ENCODE measurements around the gene PGR.
"Not testable (repeated sequence)": the region's sequence is repeated elsewhere in the genome, so short reads cannot be mapped to it uniquely, and the experiment has no call there.

Gene PGR

GRCh38 chr11:101063706-101064105 lies 65.9 kb downstream of the PGR start:
- no peak for DNase-seq

DNA sequence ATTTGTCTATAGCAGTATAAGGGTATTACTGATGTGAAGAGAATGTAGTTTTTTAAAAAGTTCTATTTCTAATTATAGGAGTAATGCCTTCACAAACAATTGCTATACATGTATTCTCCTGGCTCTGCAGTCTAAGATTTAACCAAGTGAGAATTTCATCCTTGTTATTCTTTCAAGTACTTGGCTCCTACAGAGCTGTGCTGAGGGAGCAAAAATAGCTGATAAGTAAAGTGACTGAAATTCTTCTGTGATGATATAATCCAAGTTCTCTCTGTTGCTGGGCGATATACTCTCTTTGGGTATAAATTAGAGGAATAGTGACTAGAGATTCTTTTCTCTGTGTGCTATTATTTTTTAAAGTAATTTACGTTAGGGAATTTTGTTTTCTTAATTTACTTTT lies 68.0 kb downstream of the PGR start:
- DNase-seq: no peak

GRCh38 chr11:101059331-101059730 lies 70.3 kb downstream of the PGR start:
- no peak for DNase-seq

GRCh38 chr11:101053492-101053891 lies 76.1 kb downstream of the PGR start:
- DNase-seq: no peak

DNA sequence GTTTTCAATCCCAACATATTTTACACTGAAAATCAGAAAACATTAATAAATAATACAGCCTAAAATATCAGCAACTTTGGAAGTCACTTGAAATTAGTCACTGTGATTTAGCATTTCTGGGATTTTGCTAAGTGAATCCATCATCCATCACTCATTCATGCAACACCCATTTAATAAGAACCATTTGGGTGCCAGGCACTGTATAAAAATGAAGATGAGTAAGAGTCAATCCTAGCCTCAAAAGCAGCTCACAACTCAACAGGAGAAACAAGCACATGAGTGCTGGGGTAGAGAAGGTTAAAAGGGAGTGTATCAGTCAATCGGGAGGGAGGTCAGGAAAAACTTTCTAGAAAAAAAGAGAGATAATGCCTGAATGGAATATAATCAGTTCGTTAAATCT lies 77.9 kb downstream of the PGR start:
- DNase-seq: no peak

GRCh38 chr11:101049813-101050212 lies 79.8 kb downstream of the PGR start:
- DNase-seq: no peak

DNA sequence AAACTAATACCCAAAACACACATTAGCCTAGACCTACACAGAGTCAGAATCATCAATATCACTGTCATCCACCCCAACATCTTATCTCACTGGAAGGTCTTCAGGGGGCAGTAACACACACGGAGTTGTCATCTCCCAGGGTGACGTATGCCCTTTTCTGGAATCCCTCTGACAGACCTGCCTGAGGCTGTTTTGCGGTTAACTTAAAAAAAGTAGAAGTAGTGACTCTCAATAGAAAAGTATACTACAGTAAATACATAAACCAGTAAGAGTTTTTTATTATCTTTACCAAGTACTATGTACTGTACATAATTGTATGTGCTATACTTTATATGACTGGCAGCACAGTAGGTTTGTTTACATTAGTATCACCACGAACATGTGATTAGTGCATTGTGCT lies 80.5 kb downstream of the PGR start:
- DNase-seq: peak; percentile 7

GRCh38 chr11:101048479-101048878 lies 81.1 kb downstream of the PGR start:
- DNase-seq: no peak

DNA sequence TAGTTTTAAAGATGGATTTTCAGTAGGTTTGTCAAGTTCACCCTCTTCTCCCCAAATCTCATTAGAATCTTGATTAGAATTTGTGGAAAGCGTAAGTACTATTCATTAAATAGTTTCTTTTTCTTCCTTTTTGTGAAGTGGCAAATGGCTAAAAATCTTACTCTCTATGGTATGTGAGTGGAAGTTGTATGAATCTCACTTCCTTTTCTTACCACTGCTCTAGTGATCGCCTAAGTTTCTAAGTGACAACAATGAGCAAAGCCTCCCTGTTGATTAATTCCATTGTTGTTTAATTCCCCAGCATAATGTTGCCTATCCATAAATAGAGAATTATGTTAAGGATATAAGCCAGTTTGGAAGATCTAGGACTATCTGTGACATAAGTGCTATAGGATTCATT lies 82.7 kb downstream of the PGR start:
- DNase-seq: no peak

- no peak for DNase-seq
Measured at GRCh38 chr11:101045415-101045814, 84.2 kb downstream of the PGR start.

DNA sequence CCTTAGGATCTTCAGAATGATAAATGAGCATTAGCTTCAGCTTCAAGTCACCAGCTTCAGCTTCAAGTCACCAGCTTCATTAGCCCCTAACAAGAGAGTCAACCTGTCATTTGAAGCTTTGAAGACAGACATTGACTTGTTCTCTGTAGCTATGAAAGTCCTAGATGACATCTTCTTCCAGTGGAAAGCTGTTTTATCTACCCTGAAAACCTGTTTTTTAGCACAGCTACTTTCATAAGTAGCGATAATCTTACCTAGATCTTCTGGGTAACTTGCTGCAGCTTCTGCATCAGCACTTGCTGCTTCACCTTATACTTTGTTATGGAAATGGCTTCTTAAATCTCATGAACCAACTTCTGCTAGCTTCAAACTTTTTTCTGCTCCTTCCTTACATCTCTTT lies 85.7 kb downstream of the PGR start:
- no peak for DNase-seq

DNA sequence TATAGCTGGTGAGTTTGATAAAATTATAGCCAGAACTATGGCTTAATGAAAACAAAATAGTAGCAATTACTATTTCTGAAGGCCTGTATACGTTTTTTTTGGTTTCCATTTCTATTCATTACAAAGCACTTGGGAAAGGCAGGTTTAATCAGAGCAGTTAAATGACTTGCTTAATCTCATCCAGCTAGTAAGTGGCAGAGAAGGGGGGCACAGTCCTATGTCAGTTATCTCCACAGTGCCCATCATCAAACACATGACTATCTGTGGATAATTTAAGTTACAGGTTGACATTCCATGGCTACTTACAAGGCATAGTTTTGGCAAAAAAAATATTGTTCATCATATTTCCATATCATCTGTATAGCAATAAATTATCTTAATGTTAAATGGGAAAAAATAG lies 93.7 kb downstream of the PGR start:
- DNase-seq: no peak

DNA sequence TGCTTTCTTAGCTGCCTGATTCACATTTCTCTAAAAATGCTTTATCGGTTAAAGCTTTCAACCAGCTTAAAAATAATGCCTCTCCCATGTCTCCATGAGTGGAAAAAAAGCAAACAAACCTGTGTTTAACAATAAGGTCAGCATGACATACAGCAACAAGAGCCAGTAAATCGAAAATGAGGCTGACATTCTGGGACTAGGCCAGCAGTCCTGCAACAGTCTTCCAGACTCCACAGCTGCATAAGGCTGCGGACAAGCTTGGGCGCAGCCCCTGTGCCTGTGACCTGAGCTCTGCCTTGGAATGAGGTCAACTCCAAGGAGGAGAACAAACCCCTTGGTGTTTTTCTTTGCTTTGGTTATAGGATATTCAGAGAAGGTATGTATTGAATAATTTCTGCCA lies 95.5 kb downstream of the PGR start:
- DNase-seq: no peak

DNA sequence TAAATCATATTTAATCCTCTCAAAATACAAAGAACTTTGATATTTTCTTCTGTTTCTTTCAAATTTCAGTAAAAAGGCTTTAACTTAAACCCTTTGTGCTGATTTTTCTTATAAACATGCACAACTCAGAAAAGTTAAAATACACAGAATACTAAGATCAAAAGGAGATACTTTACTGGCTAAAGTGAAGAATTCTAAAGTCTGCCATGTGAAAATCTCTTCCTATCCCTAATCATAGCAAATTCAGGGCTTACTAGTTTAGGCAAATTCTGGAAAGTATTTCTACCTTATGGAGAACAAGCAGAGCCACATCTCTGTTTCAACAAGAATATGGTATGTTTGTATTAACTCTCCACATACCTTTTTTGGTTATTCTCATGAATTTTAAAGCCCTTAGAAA lies 96.6 kb downstream of the PGR start:
- no peak for DNase-seq

DNA sequence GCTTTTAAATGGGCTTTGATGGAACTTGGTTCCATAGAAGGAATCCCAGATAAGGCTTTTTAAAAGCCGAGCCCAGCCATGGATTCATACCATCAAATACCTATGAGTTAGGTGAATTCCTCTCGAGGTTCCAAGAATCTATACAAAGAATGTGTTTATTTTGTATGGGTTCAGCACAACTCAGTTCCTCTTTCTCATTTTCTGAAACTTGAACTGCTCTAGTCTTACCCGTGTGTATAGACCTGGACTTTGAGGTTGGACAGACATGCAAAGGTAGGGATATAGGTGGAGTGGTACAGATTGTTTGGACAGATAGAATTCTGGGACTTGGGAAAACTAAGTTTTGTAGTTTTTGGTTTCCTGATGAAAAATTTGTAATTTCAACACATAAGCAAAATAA lies 97.9 kb downstream of the PGR start:
- no peak for DNase-seq

- no peak for DNase-seq
Measured at GRCh38 chr11:101030692-101031091, 98.9 kb downstream of the PGR start.

GRCh38 chr11:101030015-101030414 lies 99.6 kb downstream of the PGR start:
- DNase-seq: no peak

GRCh38 chr11:101028644-101029043 lies 101.0 kb downstream of the PGR start:
- DNase-seq: no peak

DNA sequence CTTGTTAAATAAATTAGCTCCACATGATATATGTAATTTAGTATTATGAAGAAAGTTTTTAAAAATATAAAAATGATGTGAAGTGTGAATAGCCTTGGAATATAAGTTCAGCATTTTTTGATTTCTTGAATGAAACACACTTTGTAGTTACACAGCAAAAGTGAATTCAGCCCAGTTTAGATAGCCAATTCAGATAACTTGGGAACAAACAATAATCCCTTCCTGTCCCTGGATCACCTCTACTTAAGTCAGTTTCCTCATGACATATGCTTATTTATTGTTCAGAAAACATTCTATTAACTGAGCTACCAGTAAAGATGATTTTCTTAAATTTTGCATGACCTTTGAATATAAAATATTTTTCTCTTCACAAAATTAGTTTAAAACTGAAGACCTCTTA lies 107.4 kb downstream of the PGR start:
- no peak for DNase-seq

GRCh38 chr11:101019870-101020269 lies 109.7 kb downstream of the PGR start:
- no peak for DNase-seq

GRCh38 chr11:101014600-101015285 lies 114.9 kb downstream of the PGR start:
- no peak for DNase-seq

DNA sequence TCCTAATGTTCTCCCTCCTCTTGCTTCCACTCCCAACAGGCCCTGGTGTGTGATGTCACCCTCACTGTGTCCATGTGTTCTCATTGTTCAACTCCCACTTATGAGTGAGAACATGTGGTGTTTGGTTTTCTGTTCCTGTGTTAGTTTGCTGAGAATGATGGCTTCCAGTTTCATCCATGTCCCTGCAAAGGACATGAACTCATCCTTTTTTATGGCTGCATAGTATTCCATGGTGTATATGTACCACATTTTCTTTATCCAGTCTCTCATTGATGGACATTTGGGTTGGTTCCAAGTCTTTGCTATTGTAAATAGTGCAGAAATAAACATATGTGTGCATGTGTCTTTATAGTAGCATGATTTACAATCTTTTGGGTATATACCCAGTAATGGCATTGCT lies 115.9 kb downstream of the PGR start:
- not testable (repeated sequence) for DNase-seq

DNA sequence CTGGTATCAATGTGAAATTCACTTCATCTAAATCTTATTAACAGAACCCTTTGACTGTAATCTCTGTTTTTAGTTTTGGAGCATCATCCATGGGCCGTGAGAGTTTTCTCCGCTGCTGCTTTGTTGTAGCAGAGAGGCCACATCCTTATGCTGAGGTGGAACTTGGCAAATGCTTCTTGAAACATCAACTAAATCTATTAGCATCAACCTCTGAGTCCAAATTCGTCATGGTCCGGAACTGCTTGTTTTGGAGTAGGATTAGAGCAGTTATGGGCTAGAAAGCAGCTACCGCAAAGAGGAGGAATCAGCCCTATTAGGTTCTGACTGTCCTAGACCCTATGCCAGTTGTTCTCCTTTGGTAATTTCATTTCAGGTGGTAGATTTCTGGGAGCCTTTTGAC lies 117.7 kb downstream of the PGR start:
- DNase-seq: no peak

DNA sequence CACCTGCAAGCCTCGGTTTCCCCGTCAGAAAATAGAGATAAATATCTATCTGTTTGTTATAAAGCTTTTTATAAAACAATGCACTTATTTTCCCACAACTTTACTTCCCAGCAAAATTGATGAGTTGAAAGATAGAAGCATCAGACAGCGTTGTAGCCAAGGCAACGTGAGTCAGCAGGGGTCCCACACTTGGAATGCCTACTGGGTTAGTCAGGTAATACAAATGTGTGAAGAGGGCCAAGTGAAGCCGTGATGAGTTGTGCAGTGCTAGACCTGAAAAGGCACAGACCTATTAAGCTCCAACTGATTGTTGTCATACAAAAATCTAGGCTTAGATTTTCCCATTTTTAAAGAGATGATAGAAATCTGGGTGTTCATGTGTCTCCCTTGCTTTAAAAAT lies 118.7 kb downstream of the PGR start:
- DNase-seq: no peak

DNA sequence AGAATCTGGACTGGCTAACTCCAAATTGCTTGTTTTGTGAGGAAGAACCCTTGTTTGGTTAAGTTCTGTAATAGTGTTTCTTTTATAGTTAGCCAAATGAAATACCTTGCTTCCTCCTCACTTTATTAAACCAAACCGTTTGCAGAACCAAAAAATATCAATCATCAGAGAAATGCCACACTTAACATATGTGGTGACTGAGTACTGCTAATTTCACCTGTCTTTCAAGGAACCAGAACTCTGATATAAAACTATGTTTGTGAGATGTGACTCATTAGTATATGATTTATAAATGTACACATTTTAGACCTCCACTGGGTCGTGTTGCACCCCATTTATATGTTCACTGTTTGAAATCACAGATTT lies 119.9 kb downstream of the PGR start:
- no peak for DNase-seq

Data from NCI-H1417 treated with DMSO at 0.1 percent for 48 hours (cell line).